Neuronal stem cell (in vitro differentiated cells): Measurements from ENCODE around the gene RND1.

Experiments
- DNase-seq: peaks from one replicate; pipeline ENCODE4 v3.0.0-alpha.2; 2013; ENCODE audit warnings: low spot score
- H2AFZ ChIP-seq: one replicate; pipeline ENCODE4 v1.6.1; 2013; ENCODE audit warnings: mild to moderate bottlenecking, low read length, inconsistent platforms
- H2AK5ac ChIP-seq: 2 replicates; pipeline ENCODE4 v1.6.1; 2013; ENCODE audit warnings: low read depth, mild to moderate bottlenecking, inconsistent platforms, low read length, moderate library complexity, mixed read lengths
- H2BK120ac ChIP-seq: 2 replicates; pipeline ENCODE4 v1.6.1; 2013; ENCODE audit warnings: low read depth, mild to moderate bottlenecking, inconsistent platforms, low read length, moderate library complexity, mixed read lengths
- H2BK12ac ChIP-seq: one replicate; pipeline ENCODE4 v1.6.1; 2013; ENCODE audit warnings: low read length, inconsistent platforms
- H2BK15ac ChIP-seq: 2 replicates; pipeline ENCODE4 v1.6.1; 2013; ENCODE audit warnings: mild to moderate bottlenecking, low read length, inconsistent platforms, mixed read lengths
- H2BK5ac ChIP-seq: one replicate; pipeline ENCODE4 v1.6.1; 2013; ENCODE audit warnings: inconsistent platforms, mild to moderate bottlenecking, low read length, moderate library complexity
- H3K14ac ChIP-seq: one replicate; pipeline ENCODE4 v1.6.1; 2013; ENCODE audit warnings: low read length, inconsistent platforms
- H3K18ac ChIP-seq: 2 replicates; pipeline ENCODE4 v1.6.1; 2013; ENCODE audit warnings: low read length, inconsistent platforms
- H3K23ac ChIP-seq: 2 replicates; pipeline ENCODE4 v1.6.1; 2013; ENCODE audit warnings: low read depth, mild to moderate bottlenecking, mixed read lengths, low read length, inconsistent platforms; ENCODE audit not compliant: poor library complexity
- H3K27ac ChIP-seq: replicated peaks from 3 replicates; pipeline ENCODE4 v1.5.1; 2013; ENCODE audit warnings: low read length, inconsistent platforms
- H3K27me3 ChIP-seq, 3 experiments: 2 replicates each; pipeline ENCODE4 v1.6.1; 2013; ENCODE audit warnings: low read length in 3 of 3, mild to moderate bottlenecking in 2 of 3, inconsistent platforms in 1 of 3, low read depth in 1 of 3, mixed read lengths in 1 of 3, moderate library complexity in 1 of 3; ENCODE audit not compliant: control insufficient read depth in 3 of 3, insufficient read depth in 3 of 3
- H3K36me3 ChIP-seq, 2 donors: replicated peaks in 1 of 2; 2 replicates each; pipeline ENCODE4 v1.6.1; 2013; ENCODE audit warnings: low read length in 2 of 2; ENCODE audit not compliant: control insufficient read depth in 2 of 2, insufficient read depth in 2 of 2
- H3K4ac ChIP-seq: 2 replicates; pipeline ENCODE4 v1.6.1; 2013; ENCODE audit warnings: inconsistent platforms, mild to moderate bottlenecking, low read length, moderate library complexity
- H3K4me1 ChIP-seq, 2 donors: 1 replicate in 1 of 2; 2 replicates in 1 of 2; pipeline ENCODE4 v1.6.1; 2013; ENCODE audit warnings: low read length in 2 of 2, low read depth in 1 of 2; ENCODE audit not compliant: control insufficient read depth in 2 of 2, insufficient read depth in 1 of 2
- H3K4me2 ChIP-seq: one replicate; pipeline ENCODE4 v1.6.1; 2013; ENCODE audit warnings: mild to moderate bottlenecking, low read length, inconsistent platforms; ENCODE audit not compliant: insufficient read depth, poor library complexity, severe bottlenecking
- H3K4me3 ChIP-seq, 2 donors: 2 replicates each; pipeline ENCODE4 v1.5.1; 2013; ENCODE audit warnings: low read length in 2 of 2, mild to moderate bottlenecking in 2 of 2, inconsistent platforms in 1 of 2, moderate library complexity in 1 of 2
- H3K79me1 ChIP-seq: one replicate; pipeline ENCODE4 v1.6.1; 2013; ENCODE audit warnings: low read depth, mild to moderate bottlenecking, inconsistent platforms, low read length, moderate library complexity
- H3K9ac ChIP-seq: one replicate; pipeline ENCODE4 v1.6.1; 2013; ENCODE audit warnings: mild to moderate bottlenecking, low read depth, low read length, inconsistent platforms; ENCODE audit not compliant: poor library complexity
- H3K9me3 ChIP-seq, 2 donors: replicated peaks in 1 of 2; 2 replicates each; pipeline versions ENCODE3 to v1.6.1; 2013; ENCODE audit warnings: low read length in 2 of 2, mild to moderate bottlenecking in 2 of 2, inconsistent platforms in 1 of 2, low read depth in 1 of 2, mixed read lengths in 1 of 2, moderate library complexity in 1 of 2; ENCODE audit not compliant: control insufficient read depth in 2 of 2, insufficient read depth in 1 of 2
- H4K8ac ChIP-seq: one replicate; pipeline ENCODE4 v1.6.1; 2013; ENCODE audit warnings: low read depth, mild to moderate bottlenecking, inconsistent platforms, low read length, moderate library complexity
- H4K91ac ChIP-seq: one replicate; pipeline ENCODE4 v1.6.1; 2013; ENCODE audit warnings: low read length, low read depth, mild to moderate bottlenecking, inconsistent platforms; ENCODE audit not compliant: poor library complexity
- WGBS, 2 donors: extraction: QIAGEN DNeasy Blood & Tissue Kit; methylation state at CpG; one replicate each; pipeline ENCODE4 v1.1.7; 2013; ENCODE audit warnings: missing lambda C conversion rate in 2 of 2, mixed read lengths in 1 of 2; ENCODE audit not compliant: insufficient read length in 2 of 2, insufficient replicate concordance in 1 of 2; ENCODE audit errors: extremely low coverage in 2 of 2; 5-methylcytosine and 5-hydroxymethylcytosine counted together

Gene RND1

DNA sequence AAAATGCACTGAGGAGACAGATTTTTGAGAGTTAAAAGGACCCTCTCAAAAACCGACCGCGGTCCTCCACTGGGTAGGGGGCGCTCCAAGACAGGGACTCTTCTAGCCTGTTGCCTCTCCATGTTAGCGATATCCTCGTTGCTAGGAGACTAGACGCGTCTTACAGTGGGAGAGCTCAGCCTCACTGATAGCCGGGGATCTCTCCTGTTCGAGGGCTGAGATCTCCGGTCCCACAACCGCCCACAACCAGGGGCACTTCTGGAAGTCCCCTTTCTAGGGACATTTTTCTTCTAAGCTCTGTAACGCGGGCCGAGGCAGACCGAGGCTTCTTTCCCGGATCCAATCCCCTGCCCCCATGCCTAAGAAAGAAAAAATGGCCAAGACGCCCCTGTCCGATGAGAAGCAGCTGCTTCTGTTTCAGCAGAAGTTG is 38.3 kb upstream of the RND1 start:
- Histone ChIP-seq H4K91ac (no peak overlapping the region), H3K18ac (no peak overlapping the region), H3K23ac (no peak overlapping the region), H3K14ac (no peak overlapping the region), H3K27ac (no peak overlapping the region), H3K4me3 (peak overlapping the region; percentile 48 to 66), H4K8ac (no peak overlapping the region), H3K9ac (no peak overlapping the region), H2BK5ac (no peak overlapping the region), H2BK15ac (no peak overlapping the region), H2BK12ac (no peak overlapping the region), H3K79me1 (no peaks in the 10 kb centered on the region), H3K4me2 (peak overlapping the region; percentile 65), H3K9me3 (no peaks in the 10 kb centered on the region), H3K36me3 (no peaks in the 10 kb centered on the region), H2BK120ac (no peak overlapping the region), H3K4me1 (peaks cover 0 to 2% of the 10 kb centered on the region in 2 donors), H3K27me3 (peaks cover 0 to 4% (median 0%) of the 10 kb centered on the region in 3 experiments), H3K4ac (no peak overlapping the region), H2AK5ac (no peak overlapping the region), H2AFZ (peak overlapping the region; percentile 84)
- peak; percentile 64 for DNase-seq
- no CpG with 5 or more reads among the region's 19 CpGs for WGBS, 2 donors

GRCh38 chr12:48903363-48903981 is 37.8 kb upstream of the RND1 start:
- no peak overlapping the region for H3K4me2 ChIP-seq
- H3K27ac ChIP-seq, result no peak overlapping the region
- H2AK5ac ChIP-seq, result no peak overlapping the region
- no peak overlapping the region for H3K23ac ChIP-seq
- peaks cover 0 to 4% (median 0%) of the 10 kb centered on the region in 3 experiments for H3K27me3 ChIP-seq
- no peak overlapping the region for H3K4me3 ChIP-seq
- no peak overlapping the region for H3K14ac ChIP-seq
- no peaks in the 10 kb centered on the region for H3K79me1 ChIP-seq
- H2BK5ac ChIP-seq, result no peak overlapping the region
- no peaks in the 10 kb centered on the region for H3K36me3 ChIP-seq
- DNase-seq, result no peak
- H4K91ac ChIP-seq, result no peak overlapping the region
- H2AFZ ChIP-seq, result no peak overlapping the region
- H3K9ac ChIP-seq, result no peak overlapping the region
- no peak overlapping the region for H4K8ac ChIP-seq
- H2BK120ac ChIP-seq, result no peak overlapping the region
- no peaks in the 10 kb centered on the region for H3K9me3 ChIP-seq
- H2BK15ac ChIP-seq, result no peak overlapping the region
- H3K18ac ChIP-seq, result no peak overlapping the region
- WGBS, 2 donors, result no CpG with 5 or more reads among the region's 20 CpGs
- H3K4me1 ChIP-seq, result peaks cover 0 to 2% of the 10 kb centered on the region in 2 donors
- H3K4ac ChIP-seq, result no peak overlapping the region
- no peak overlapping the region for H2BK12ac ChIP-seq

- no peak overlapping the region for H3K9ac ChIP-seq
- no peaks in the 10 kb centered on the region for H3K9me3 ChIP-seq
- H3K36me3 ChIP-seq, result no peaks in the 10 kb centered on the region
- no peak overlapping the region for H2BK15ac ChIP-seq
- no peak overlapping the region for H3K4me3 ChIP-seq
- H3K4me1 ChIP-seq, result peaks cover 0 to 2% of the 10 kb centered on the region in 2 donors
- H3K18ac ChIP-seq, result no peak overlapping the region
- H3K4ac ChIP-seq, result no peak overlapping the region
- no peak overlapping the region for H3K27ac ChIP-seq
- no peak overlapping the region for H3K23ac ChIP-seq
- H3K4me2 ChIP-seq, result no peak overlapping the region
- H2BK12ac ChIP-seq, result no peak overlapping the region
- WGBS, 2 donors, result no CpG with 5 or more reads among the region's 2 CpGs
- no peak overlapping the region for H2AK5ac ChIP-seq
- no peaks in the 10 kb centered on the region for H3K79me1 ChIP-seq
- no peak for DNase-seq
- H4K8ac ChIP-seq, result no peak overlapping the region
- H2BK5ac ChIP-seq, result no peak overlapping the region
- no peak overlapping the region for H2BK120ac ChIP-seq
- peaks cover 0 to 4% (median 0%) of the 10 kb centered on the region in 3 experiments for H3K27me3 ChIP-seq
- H3K14ac ChIP-seq, result no peak overlapping the region
- H4K91ac ChIP-seq, result no peak overlapping the region
- H2AFZ ChIP-seq, result no peak overlapping the region
Observed at GRCh38 chr12:48901278-48901677, 35.6 kb upstream of the RND1 start.

- Histone ChIP-seq H2AK5ac (no peak overlapping the region), H4K8ac (no peak overlapping the region), H2BK120ac (no peak overlapping the region), H3K4me1 (peaks cover 0 to 2% of the 10 kb centered on the region in 2 donors), H3K27me3 (peaks cover 0 to 4% (median 0%) of the 10 kb centered on the region in 3 experiments), H3K4ac (no peak overlapping the region), H3K9me3 (no peaks in the 10 kb centered on the region), H3K18ac (no peak overlapping the region), H3K36me3 (no peaks in the 10 kb centered on the region), H2BK12ac (no peak overlapping the region), H4K91ac (no peak overlapping the region), H2AFZ (no peak overlapping the region), H3K79me1 (no peaks in the 10 kb centered on the region), H3K4me3 (no peak overlapping the region), H2BK5ac (no peak overlapping the region), H3K27ac (no peak overlapping the region), H3K14ac (no peak overlapping the region), H2BK15ac (no peak overlapping the region), H3K23ac (no peak overlapping the region), H3K9ac (no peak overlapping the region), H3K4me2 (no peak overlapping the region)
- DNase-seq, result no peak
- WGBS, 2 donors, result no CpG with 5 or more reads among the region's 2 CpGs
Observed at GRCh38 chr12:48899651-48900050, 34.0 kb upstream of the RND1 start.
